ENCODE data around the gene MTMR10.

The MTMR10 gene, protein sequence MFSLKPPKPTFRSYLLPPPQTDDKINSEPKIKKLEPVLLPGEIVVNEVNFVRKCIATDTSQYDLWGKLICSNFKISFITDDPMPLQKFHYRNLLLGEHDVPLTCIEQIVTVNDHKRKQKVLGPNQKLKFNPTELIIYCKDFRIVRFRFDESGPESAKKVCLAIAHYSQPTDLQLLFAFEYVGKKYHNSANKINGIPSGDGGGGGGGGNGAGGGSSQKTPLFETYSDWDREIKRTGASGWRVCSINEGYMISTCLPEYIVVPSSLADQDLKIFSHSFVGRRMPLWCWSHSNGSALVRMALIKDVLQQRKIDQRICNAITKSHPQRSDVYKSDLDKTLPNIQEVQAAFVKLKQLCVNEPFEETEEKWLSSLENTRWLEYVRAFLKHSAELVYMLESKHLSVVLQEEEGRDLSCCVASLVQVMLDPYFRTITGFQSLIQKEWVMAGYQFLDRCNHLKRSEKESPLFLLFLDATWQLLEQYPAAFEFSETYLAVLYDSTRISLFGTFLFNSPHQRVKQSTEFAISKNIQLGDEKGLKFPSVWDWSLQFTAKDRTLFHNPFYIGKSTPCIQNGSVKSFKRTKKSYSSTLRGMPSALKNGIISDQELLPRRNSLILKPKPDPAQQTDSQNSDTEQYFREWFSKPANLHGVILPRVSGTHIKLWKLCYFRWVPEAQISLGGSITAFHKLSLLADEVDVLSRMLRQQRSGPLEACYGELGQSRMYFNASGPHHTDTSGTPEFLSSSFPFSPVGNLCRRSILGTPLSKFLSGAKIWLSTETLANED

DNA sequence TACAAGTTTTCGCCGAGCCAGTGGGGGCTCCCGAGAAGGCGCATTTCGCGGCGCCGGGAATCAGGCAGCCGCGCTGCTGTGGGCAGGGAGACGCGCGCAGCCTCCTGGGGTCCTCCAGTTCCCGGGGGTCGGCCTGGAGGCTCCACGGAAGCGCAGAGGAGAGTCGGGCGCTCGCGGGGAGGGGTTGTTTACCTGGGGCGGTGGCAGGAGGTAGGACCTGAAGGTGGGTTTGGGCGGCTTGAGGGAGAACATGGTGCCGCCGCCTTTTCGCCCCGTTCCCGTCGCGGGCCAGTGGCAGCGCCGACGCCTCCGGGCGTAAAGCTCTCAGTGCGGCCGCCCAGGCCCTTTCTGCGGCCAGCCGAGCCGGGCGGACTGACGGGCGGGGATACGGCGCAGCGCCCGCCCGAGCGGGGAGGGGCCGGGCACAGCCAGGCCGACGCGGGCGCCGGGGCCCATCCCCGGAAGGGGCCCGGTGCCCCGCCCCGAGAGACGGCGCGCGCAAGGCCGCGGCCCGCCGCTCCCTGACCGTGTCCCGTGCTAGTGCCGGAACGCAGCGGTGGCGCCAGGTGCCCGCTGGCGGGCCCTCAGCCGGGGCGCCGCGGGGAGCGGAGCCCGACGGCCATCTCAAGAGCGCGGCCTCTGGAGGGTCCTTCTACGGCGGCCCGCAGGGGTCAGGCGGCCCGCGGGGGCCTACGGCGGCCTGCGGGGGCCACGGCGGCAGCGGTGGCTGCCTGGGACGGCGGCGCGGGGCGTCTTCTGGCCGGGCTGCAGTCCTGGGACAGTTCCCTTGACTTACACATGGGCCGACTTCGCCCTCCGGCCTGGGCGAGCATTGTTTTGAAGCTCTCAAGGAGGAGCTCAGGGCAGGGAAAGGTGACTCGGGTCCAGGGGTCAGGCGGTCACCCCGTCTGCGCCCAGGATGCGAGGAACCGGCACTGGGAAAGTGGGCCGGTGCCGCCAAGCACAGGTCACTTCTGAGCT, at the start of gene MTMR10:
MTMR10 (minus strand) TSS at position 374 of the 981 bp plus-strand sequence; CDS start at position 252, 122 bp downstream.
- DNase-seq, result peak; percentile 50

DNA sequence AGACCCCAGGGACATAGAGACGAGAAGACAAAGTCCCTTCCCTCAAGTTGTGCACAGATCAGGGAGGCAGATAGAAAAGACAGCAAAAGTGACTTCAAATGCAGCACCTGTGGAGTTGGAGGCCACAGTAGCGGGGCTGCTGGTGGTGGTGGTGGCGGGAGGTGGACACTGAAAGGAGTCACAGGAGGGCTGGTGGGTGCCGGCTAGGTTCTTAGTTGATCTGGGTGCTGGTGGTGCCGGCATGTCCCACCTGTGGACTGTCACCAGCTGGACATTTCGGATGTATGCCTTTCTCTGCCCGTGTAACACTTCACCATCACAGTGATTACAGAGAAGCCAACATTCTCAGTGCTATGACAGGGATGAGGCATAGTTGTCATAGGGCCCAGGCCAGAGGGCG, 49.2 kb upstream of the MTMR10 start:
- no peak for DNase-seq

DNA sequence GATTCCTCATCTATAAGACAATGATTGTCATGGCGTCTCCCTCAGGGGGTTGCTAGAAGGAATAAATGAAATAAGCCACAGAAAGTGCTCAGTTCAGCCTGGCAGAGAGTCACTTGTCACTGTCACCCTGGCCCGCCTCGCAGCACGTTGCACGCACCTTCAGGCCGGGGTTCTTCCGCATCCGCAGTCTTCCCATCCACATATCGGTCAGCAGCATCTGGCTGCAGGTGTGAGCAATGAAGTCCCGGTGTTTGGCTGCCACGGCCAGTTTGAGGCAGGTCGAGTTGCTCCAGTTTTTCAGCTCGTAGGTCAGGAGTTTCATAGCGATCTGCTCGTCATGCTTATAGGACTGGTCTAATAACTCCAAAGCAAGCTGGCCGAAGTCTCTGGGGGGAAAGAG, 48.5 kb upstream of the MTMR10 start:
- DNase-seq, result no peak

DNA sequence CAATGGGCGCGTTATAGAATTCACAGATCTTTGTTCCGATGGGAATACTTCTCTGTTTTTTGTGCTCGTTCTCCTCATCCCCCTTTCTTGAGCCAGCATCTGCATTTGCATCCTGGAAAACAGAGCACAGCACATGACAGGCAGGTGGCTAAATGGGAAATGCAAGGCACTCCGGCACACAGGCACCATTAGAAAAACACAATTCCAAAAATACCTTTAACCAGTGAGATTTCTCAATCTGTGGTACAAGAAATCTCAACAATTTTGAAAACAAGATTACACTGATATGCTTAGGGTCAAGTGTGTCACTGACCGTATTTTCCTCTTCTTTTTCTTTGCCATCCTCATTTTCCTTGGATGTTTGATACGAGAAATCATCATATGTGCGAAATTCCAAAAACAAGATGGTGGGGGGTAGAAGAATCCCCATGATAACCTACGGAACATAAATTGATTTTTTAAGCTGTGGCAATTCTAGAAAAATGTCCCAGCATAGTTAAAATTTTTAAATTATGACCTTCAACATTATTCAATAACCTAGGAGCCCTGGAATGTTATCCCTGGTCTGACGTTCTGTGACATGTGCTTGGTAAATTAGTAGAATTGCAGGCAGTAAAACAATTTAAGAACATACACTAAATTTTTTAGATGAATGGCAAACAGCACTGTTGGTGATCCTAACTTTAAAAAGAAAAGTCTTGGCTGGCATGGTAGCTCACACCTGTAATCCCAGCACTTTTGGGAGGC, 46.5 kb upstream of the MTMR10 start:
- DNase-seq, result no peak

DNA sequence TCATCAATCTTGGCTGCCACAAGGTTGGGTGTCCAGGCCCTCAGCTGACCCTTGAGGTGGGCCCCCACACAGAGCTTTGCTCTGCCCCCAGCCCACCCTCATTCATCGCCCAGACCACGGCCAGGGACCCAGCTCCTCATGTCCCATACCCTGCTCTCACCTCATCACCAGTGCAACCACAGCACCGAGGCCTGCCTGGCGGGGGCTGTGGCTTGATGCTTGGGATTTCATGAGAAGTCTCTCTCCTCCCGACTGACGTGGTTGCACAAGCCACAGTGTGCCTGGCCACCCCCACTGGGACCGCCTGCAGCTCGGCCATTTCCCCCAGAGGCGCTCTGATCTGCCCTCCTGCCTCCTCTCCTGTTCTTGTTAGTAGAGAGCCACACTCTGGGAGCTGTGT, 45.4 kb upstream of the MTMR10 start:
- no peak for DNase-seq

DNA sequence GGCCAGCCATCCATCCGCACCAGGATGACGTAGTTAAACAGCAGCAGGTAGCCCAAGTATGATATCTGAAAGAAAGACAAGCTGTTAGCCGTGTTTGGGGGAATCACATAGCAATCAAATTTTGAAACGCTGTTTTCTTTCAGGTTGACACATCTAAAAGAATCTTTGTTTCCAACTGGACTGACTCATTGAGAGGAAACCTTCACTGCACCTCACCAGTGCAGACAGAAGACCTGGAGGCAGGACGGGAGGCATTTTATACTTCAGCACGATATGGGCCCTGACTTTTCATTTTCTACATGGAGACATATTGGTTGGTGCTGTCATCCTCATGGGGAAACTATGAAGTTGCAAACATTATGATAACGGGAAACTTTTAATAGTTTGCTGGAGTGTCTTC, 44.2 kb upstream of the MTMR10 start:
- DNase-seq, result no peak

DNA sequence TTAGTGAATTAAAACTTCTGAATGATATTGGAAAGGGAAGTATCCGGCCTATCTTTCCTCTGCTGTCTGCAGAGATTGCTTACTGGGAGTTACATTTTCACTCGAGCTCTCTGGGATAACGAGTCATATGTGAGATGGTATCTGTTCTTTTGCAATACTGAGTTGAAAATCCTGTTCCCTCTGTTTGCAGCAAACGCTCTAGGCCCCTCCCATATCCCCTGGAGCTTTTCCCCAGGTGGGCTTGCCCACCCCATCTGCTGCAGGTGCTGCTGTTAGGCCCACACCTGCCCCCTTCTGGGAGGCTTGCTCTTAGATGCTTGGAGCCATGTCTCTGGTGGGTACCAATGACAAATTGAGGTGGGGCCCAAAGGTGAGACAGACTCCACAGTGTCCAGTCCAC, 42.7 kb upstream of the MTMR10 start:
- no peak for DNase-seq

DNA sequence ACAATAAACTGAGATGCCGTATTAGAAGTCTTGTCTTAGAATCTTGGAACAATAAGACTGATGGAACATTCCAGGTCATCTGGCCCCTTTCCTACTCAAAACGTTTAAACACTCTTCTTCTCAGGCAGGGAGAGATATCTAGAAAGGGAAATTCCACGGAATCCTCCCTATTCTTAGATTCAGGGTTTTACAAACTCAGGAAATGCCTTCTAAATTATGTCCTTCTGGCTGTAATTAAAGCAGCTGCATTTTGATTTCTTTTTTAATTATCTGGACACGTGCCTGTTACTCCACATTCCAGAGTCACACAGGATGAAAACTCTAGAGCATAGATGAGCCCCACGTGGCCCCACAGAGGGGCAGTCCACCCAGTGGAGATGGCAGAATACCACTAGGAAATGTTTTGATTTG, 41.5 kb upstream of the MTMR10 start:
- DNase-seq, result no peak

DNA sequence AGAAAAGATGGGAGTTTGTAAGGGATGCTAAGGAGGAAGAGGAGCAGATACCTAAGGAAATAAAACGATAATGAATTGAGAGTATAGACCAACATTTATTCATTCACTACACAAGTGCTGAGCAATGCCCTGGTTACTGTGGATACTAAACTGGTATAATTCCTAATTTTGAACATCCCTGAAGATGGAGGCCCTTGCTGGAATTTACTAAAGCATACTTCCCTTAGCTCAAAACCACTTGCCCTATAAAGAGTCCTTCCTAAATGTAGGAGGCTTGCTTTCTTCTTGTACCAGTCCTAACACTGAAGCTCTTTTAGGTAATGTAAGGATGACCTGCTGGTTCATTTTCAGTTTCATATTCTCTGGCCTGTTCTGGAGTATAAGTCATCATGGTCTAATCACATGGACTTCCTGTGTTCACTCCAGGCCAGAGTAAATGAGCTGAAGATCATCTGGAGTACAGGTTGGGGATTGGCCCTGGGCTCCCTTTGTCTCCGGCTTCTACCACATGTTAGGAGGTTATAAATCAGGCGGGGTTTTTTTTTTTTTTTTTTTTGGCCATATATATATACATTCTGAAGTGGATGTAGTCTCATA, 40.1 kb upstream of the MTMR10 start:
- no peak for DNase-seq

DNA sequence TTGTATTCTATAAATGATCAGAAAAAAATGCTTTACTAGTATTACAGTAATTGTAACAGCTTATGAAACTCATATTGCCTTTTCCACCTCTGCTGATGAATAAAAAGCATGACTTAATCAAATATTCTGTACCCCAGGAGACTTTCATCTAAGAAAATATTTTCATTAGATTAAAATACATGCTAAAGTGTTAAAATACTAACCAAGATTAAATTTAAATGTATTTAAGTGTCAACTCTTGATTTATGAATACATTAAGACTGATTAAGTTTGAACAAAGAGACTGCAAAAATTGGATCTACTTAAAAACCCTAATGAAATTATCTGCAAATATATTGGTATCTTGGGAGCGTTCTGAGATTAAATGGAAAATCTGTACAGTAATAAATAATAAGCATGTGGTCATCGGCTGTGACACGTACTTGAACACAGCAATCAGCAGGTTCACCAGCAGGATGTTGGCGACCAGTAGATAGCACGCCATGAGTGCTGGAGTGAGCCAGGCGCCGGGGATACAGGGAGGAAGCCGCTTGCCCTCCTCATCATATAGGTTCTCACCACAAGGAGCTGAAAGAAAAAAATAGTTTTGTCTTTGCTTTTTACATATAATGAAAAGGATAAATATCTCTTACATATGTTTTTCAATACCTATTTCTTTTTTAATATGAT, 36.6 kb upstream of the MTMR10 start:
- no peak for DNase-seq

DNA sequence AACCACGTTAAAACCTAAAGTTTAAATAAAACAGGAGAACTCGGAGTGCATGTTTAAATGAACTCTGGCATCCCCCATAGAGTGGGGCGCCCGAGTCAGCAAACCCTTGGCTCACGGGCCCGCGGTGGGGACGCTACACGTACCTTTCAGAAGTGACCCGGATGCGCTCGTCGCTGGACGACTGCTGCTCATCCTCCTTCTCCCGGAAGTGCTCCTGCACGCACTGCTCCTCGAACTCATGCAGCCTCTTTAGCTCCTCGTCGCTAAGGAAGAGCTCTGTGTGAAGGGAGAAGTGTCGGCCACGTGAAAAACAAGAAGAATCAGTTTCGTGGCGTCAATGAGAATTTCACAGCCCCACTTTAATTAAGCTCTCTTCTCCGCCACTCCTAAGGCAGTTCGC, 34.6 kb upstream of the MTMR10 start:
- DNase-seq, result no peak

DNA sequence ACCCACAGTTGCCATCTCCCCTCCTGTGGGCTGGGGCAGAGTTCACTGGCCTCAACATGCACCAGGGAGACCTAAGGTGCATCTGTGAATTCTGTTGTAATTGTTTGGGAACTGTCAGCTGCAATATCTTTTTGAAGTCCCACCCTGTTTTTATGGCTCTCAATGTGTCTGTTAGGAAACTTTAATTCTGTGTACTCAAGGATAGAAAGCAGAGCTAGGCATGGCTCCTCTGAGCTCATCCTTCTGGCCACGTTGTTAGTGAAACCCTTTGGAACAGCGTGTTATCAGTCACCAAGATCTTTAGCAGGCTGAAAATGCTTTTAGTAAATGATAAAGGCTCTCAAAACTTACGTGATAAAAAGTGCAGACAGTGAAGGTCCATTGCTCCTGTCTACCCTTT, 33.6 kb upstream of the MTMR10 start:
- DNase-seq, result no peak

DNA sequence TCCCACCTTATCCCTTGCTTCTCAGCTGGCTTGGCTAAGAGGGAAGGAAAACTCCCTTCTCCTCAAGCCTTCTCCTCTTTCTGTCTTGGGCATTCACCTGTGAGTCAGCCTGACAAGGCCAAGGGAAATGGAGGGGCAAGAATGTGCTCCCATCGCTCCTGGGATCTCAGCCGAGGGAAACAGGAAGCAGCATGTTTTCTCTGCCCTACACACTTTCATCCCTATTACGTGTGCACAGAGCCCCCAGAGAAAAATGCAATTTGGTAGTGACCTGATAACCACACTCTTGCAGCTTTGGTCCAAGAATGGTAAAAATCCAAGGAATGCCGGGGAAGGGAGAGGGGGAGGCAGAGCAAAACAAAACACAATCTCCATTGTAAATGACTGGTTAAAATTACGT, 32.9 kb upstream of the MTMR10 start:
- DNase-seq, result no peak

DNA sequence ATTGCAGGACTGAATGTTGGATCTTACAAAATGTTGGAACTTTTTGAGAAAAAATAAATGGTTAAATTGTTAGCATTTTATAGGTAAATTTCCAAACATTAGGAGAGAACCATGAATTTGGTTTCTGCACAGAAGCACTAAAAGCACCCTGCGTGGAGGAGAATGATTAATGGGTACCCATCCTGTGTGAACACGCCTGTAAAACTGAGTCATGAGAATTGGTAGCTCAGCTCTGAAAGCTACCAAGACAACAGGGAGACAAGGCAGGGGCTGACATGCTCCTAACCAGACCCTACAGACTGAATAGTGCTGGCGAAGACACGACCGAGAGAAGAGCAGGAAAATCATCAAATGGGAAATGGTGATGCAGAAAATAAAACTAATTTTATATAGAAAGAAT, 32.4 kb upstream of the MTMR10 start:
- DNase-seq, result no peak

DNA sequence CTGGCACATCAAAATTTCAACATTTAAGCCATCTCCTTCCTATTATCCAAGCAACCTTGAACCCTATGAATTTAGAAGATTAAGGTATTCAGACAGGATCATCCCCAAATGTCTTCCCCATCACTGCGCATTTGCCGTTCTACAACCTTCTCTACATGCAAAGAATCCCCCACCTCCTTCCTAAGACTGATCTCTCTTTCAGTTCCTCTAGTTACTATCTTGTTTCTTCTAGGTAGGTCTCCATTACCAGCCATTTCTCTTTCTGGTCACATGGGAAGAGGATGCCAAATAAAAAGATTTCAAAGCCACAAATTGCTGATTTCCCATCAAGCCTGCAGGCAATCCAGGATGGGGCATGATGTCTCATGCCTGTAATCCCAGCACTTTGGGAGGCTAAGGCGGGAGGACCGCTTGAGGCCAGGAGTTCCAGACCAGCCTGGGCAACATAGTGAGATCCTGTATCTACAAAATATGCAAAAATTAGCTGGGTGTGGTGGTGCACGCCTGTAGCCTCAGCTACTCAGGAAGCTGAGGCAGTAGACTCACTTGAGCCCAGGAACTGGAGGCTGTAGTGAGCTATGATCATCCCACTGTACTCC, 29.7 kb upstream of the MTMR10 start:
- no peak for DNase-seq

DNA sequence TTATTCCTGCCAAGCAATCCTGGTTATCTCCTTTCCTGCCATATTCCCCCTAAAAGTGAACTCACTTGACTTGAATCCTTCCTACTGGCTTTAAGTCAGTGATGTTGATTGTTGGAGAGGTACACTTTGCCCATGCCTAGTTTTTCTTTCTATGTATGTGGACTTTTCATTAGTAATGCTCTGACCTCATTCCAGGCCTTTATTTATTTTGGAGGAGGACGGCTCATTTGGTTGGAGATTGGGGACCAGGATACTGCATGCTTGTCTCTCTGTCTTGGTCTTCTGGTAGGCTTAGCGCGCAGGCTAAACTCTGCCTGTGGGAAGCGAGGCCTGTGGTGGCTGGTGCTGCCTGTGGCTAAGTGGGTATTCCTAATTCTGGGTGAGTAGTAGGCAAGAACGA, 29.1 kb upstream of the MTMR10 start:
- DNase-seq, result no peak

DNA sequence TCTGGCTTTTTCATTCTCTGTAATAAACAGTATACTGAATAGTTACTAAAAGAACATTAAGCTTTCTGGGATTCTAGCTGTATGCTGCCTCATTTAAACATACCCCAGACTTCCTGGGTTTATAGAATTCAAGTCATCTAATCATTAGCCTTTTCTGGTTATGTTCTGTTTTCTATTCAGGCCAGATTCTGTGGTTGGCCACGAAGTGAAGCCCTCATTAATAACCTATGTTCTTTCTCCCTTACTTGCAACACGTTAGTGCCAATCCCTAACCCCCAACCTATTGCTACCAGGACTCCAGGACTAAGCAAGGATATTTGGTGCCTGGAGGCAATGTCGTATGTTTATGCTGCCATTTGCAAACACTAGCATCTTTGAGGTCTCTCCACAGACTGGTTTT, 28.6 kb upstream of the MTMR10 start:
- DNase-seq, result no peak

DNA sequence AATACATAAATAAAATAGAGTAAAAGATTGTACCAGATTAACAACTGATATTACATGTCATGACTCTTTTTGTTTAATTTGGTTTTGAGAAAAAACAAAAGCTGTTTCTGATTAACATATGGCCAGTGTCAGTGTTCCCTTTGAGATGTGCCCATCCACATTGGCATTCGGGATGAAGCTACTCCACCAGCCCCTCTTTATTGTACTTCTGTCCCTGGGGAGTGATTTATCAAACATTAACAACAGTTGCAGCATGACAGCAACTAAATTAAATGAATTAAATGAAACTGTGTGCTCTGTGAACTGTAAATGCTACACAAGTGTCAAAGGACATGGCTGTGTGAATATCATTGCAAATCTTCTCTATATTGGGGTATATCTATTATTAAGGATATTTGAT, 25.9 kb upstream of the MTMR10 start:
- DNase-seq, result no peak

DNA sequence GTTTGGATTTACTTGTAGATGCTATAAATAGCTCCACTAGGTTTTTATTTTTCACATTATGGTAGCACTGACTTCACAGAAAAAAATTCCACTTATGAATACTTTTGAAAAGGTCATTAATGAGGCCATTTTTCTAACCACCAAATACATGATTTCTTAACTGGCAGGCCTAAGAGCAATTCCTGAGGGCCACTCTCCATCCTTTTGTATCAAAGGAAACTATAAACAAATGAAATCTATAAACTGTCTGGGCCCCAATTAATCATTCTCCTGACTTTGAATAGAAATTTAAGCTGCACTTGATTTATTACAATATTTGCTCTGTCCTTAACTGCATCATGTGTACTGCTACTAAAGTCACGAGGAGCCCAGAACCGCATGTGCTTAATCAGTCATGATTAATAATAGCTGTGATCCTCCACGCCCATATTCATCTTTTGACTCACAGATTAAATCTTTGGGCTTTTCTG, 25.1 kb upstream of the MTMR10 start:
- no peak for DNase-seq

DNA sequence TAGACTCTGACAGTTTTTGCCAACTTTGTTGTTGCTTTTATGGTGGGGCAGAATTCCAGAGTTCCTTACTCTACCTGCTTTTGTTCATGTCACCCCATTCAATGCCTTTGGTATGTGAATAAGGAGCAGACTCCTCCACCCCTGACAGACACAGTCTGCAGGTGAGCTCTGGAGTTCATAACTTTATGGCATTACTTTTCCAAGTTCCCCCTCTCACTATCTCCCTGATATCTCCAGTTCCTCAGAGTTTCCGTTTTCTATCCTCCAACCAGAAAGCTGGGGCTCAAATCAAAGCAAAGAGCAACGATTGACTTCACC, 23.1 kb upstream of the MTMR10 start:
- no peak for DNase-seq

All from NCI-H1436 (cell line).